ENCODE measurements around the gene PLPP6.

DNA sequence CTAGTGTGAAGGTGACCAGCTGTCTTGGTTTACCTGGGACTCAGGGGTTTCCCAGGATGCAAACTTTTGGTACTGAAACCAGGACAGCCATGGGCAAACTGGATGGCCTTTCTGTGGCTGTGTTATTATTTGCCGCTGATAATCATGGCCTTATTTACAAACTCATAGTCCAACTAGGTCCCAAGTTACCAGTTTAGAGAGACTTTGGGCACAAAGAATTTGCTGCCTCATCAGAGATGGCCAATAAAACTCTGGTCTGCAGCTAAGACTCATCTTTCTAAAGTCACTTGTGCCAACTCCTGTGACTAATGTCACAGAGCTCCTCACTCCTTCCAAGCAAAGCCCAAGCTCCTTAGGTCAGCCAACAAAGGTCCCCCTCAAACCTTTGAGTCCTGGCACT, 47.5 kb upstream of the PLPP6 start:
- TF ChIP-seq, protein P1, sequence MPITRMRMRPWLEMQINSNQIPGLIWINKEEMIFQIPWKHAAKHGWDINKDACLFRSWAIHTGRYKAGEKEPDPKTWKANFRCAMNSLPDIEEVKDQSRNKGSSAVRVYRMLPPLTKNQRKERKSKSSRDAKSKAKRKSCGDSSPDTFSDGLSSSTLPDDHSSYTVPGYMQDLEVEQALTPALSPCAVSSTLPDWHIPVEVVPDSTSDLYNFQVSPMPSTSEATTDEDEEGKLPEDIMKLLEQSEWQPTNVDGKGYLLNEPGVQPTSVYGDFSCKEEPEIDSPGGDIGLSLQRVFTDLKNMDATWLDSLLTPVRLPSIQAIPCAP (CRISPR knock-in tag; IDR thresholded peaks at IDR 0.05) = no peak
- TF ChIP-seq SMAD3 (CRISPR knock-in tag; IDR thresholded peaks at IDR 0.05; ENCODE audit: borderline replicate concordance) (no peak), SP1 (CRISPR knock-in tag; conservative IDR thresholded peaks at IDR 0.05) (no peak)
- TF ChIP-seq, protein P2, sequence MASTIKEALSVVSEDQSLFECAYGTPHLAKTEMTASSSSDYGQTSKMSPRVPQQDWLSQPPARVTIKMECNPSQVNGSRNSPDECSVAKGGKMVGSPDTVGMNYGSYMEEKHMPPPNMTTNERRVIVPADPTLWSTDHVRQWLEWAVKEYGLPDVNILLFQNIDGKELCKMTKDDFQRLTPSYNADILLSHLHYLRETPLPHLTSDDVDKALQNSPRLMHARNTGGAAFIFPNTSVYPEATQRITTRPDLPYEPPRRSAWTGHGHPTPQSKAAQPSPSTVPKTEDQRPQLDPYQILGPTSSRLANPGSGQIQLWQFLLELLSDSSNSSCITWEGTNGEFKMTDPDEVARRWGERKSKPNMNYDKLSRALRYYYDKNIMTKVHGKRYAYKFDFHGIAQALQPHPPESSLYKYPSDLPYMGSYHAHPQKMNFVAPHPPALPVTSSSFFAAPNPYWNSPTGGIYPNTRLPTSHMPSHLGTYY (CRISPR knock-in tag; IDR thresholded peaks at IDR 0.05) = no peak
- TF ChIP-seq, protein P3, sequence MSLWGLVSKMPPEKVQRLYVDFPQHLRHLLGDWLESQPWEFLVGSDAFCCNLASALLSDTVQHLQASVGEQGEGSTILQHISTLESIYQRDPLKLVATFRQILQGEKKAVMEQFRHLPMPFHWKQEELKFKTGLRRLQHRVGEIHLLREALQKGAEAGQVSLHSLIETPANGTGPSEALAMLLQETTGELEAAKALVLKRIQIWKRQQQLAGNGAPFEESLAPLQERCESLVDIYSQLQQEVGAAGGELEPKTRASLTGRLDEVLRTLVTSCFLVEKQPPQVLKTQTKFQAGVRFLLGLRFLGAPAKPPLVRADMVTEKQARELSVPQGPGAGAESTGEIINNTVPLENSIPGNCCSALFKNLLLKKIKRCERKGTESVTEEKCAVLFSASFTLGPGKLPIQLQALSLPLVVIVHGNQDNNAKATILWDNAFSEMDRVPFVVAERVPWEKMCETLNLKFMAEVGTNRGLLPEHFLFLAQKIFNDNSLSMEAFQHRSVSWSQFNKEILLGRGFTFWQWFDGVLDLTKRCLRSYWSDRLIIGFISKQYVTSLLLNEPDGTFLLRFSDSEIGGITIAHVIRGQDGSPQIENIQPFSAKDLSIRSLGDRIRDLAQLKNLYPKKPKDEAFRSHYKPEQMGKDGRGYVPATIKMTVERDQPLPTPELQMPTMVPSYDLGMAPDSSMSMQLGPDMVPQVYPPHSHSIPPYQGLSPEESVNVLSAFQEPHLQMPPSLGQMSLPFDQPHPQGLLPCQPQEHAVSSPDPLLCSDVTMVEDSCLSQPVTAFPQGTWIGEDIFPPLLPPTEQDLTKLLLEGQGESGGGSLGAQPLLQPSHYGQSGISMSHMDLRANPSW (CRISPR knock-in tag; conservative IDR thresholded peaks at IDR 0.05; ENCODE audit: low read depth) = no peak
- TF ChIP-seq, protein P4, sequence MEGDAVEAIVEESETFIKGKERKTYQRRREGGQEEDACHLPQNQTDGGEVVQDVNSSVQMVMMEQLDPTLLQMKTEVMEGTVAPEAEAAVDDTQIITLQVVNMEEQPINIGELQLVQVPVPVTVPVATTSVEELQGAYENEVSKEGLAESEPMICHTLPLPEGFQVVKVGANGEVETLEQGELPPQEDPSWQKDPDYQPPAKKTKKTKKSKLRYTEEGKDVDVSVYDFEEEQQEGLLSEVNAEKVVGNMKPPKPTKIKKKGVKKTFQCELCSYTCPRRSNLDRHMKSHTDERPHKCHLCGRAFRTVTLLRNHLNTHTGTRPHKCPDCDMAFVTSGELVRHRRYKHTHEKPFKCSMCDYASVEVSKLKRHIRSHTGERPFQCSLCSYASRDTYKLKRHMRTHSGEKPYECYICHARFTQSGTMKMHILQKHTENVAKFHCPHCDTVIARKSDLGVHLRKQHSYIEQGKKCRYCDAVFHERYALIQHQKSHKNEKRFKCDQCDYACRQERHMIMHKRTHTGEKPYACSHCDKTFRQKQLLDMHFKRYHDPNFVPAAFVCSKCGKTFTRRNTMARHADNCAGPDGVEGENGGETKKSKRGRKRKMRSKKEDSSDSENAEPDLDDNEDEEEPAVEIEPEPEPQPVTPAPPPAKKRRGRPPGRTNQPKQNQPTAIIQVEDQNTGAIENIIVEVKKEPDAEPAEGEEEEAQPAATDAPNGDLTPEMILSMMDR (IDR thresholded peaks at IDR 0.05) = no peak
- TF ChIP-seq, protein P5, sequence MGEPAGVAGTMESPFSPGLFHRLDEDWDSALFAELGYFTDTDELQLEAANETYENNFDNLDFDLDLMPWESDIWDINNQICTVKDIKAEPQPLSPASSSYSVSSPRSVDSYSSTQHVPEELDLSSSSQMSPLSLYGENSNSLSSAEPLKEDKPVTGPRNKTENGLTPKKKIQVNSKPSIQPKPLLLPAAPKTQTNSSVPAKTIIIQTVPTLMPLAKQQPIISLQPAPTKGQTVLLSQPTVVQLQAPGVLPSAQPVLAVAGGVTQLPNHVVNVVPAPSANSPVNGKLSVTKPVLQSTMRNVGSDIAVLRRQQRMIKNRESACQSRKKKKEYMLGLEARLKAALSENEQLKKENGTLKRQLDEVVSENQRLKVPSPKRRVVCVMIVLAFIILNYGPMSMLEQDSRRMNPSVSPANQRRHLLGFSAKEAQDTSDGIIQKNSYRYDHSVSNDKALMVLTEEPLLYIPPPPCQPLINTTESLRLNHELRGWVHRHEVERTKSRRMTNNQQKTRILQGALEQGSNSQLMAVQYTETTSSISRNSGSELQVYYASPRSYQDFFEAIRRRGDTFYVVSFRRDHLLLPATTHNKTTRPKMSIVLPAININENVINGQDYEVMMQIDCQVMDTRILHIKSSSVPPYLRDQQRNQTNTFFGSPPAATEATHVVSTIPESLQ (CRISPR knock-in tag; IDR thresholded peaks at IDR 0.05) = no peak
- TF ChIP-seq, protein P6, sequence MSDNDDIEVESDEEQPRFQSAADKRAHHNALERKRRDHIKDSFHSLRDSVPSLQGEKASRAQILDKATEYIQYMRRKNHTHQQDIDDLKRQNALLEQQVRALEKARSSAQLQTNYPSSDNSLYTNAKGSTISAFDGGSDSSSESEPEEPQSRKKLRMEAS (CRISPR knock-in tag; IDR thresholded peaks at IDR 0.05) = no peak
